T-cell (primary cell): ENCODE measurements around the gene AFAP1L1. TPM values are rescaled to one million over a fixed set of nuclear protein-coding genes. Genes with fewer than 3 reads are reported as not detected.
A peak's percentile ranks its signal among the peaks of the same experiment; 100 is the strongest.

Experiments
- ATAC-seq, 4 experiments: fragments of 200-7000 bp in 3 of 4; fragments of 150-1000 bp in 1 of 4; cut with Tn5 transposase; replicated peaks in 1 of 4; 1 replicate in 3 of 4; 2 replicates in 1 of 4; pipeline ENCODE4 v1.10.0; 2021; ENCODE audit warnings: moderate library complexity in 3 of 4, mild to moderate bottlenecking in 2 of 4, moderate number of reproducible peaks in 1 of 4
- CTCF ChIA-PET, 2 donors: fragments of 300-600 bp; sonication (Branson Sonifier 250); formaldehyde crosslinking; loops; one replicate each; lab custom pipeline; 2022; ENCODE audit warnings: antibody characterized with exemption in 2 of 2; lab: Charles Lee
- POLR2A ChIA-PET, 2 donors: fragments of 300-600 bp; sonication (Branson Sonifier 250); formaldehyde crosslinking; loops; one replicate each; lab custom pipeline; 2022; ENCODE audit warnings: antibody characterized with exemption in 2 of 2; lab: Charles Lee
- DNase-seq, 35 experiments: peaks; one replicate each; pipeline versions ENCODE4 v3.0.0 to v3.0.0-alpha.2; 2013 to 2023
- H3K27ac ChIP-seq: one replicate; pipeline ENCODE4 v1.5.1; 2013; ENCODE audit warnings: low read length
- H3K27me3 ChIP-seq, 2 experiments: replicated peaks in 1 of 2; 1 replicate in 1 of 2; 2 replicates in 1 of 2; pipeline versions ENCODE4 v1.6.1 to v1.7.0; 2013; ENCODE audit warnings: low read length in 1 of 2, mixed read lengths in 1 of 2; ENCODE audit not compliant: control insufficient read depth in 2 of 2, insufficient read depth in 2 of 2; ENCODE audit errors: extremely low read depth in 1 of 2
- H3K36me3 ChIP-seq, 2 donors: 1 replicate in 1 of 2; 2 replicates in 1 of 2; pipeline versions ENCODE4 v1.6.1 to v1.7.0; 2013; ENCODE audit warnings: low read length in 1 of 2; ENCODE audit not compliant: control insufficient read depth in 2 of 2, insufficient read depth in 1 of 2; ENCODE audit errors: extremely low read depth in 1 of 2
- H3K4me1 ChIP-seq, 2 experiments: 1 replicate in 1 of 2; 2 replicates in 1 of 2; pipeline versions ENCODE4 v1.6.1 to v1.7.0; 2013; ENCODE audit warnings: low read length in 2 of 2, mixed read lengths in 1 of 2; ENCODE audit not compliant: insufficient read depth in 2 of 2, control insufficient read depth in 1 of 2; ENCODE audit errors: extremely low read depth in 1 of 2
- H3K4me3 ChIP-seq, 2 donors: 1 replicate in 1 of 2; 2 replicates in 1 of 2; pipeline versions ENCODE4 v1.5.1 to v1.7.0; 2013; ENCODE audit warnings: mild to moderate bottlenecking in 2 of 2, low read length in 1 of 2, moderate library complexity in 1 of 2; ENCODE audit not compliant: control insufficient read depth in 1 of 2; ENCODE audit errors: extremely low read depth in 1 of 2
- H3K9me3 ChIP-seq: 2 replicates; pipeline ENCODE4 v1.7.0; 2013
- H3K27ac Mint-ChIP-seq, 2 donors: one replicate each; pipeline ENCODE4 v1.8.0; 2020 to 2021; ENCODE audit warnings: mild to moderate bottlenecking in 2 of 2, mixed read lengths in 2 of 2
- H3K27me3 Mint-ChIP-seq, 2 donors: one replicate each; pipeline ENCODE4 v1.8.0; 2021 to 2022; ENCODE audit warnings: mixed read lengths in 2 of 2
- H3K36me3 Mint-ChIP-seq: one replicate; pipeline ENCODE4 v1.8.0; 2021; ENCODE audit warnings: mixed read lengths
- H3K4me1 Mint-ChIP-seq, 3 donors: one replicate each; pipeline ENCODE4 v1.8.0; 2020 to 2022; ENCODE audit warnings: mixed read lengths in 3 of 3, mild to moderate bottlenecking in 1 of 3
- H3K4me3 Mint-ChIP-seq, 3 donors: one replicate each; pipeline ENCODE4 v1.8.0; 2020 to 2022; ENCODE audit warnings: mild to moderate bottlenecking in 3 of 3, mixed read lengths in 3 of 3, moderate library complexity in 3 of 3
- H3K9me3 Mint-ChIP-seq, 3 donors: one replicate each; pipeline ENCODE4 v1.8.0; 2020 to 2022; ENCODE audit warnings: mixed read lengths in 3 of 3
- WGBS: methylation state at CpG from one replicate; pipeline ENCODE4 v1.1.5; 2013; ENCODE audit warnings: missing lambda C conversion rate; ENCODE audit not compliant: insufficient coverage; 5-methylcytosine and 5-hydroxymethylcytosine counted together
- total RNA-seq, 35 experiments: library from RNA in 6 of 35; stranded (reverse) in 6 of 35; fragments of 120-200 nt in 1 of 35; gene quantifications; one replicate each; pipeline versions ENCODE4 v1.2.1 to v1.2.4 and lab custom pipeline; 2013 to 2026

AFAP1L1 gene
- total RNA-seq, 5 donors from 2014 or later (not counting 1 experiment from before 2014, with no cell fraction given), result 0.20 to 0.99 (median 0.50) TPM

DNA sequence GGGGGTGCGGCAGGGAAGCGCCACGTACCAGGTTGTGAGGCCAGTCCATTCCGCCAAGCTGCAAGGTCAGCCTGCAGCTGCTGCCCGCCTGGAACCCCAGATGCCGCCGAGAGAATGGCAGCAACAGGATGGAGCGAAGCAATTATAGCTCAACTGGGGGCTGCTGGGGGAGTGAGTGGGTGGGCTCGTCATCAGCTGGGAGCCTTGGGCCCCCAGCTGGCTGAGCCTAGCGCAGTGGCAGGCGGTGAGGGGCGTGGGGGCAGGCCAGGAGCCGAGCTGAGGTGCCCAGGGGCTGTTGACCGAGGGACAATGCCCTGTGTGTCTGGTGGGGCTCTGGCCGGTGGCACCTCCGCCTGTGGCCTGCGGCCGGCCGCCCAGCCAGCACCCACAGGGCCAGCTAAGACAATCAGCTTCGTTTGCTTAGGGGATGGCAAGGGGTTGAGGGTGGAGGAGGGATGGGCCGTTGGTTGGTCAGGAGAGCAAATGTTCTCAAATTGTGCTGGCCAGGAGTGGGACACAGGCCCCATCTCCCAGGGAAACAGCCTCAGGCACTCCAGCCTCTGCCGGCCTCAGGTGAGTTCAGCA, 107.6 kb downstream of the AFAP1L1 start, which contains the start of gene IL17B:
Gene IL17B, minus strand, starts transcription at position 116 of the 585 bp plus-strand sequence. Its CDS starts 67 bp downstream, at position 49.
- Mint-ChIP-seq H3K9me3 (no peaks in the 10 kb centered on the region), H3K36me3 (peaks cover 4% of the 10 kb centered on the region), H3K27ac (no peak within 1 kb of the TSS), H3K27me3 (peaks cover 0 to 2% of the 10 kb centered on the region in 2 donors), H3K4me3 (no peak within 1 kb of the TSS), H3K4me1 (peaks cover 0 to 9% (median 2%) of the 10 kb centered on the region in 3 donors)
- Histone ChIP-seq H3K27me3 (peaks cover 0 to 24% of the 10 kb centered on the region in 2 experiments), H3K4me1 (peaks cover 0 to 7% of the 10 kb centered on the region in 2 experiments), H3K27ac (no peak within 1 kb of the TSS), H3K4me3 (no peak within 1 kb of the TSS), H3K36me3 (no peaks in the 10 kb centered on the region), H3K9me3 (no peaks in the 10 kb centered on the region)
- POLR2A ChIA-PET, result no interaction called here
- WGBS, result 86% methylated on average over 20 of the region's 22 CpGs
- CTCF ChIA-PET, result no interaction called here
- DNase-seq (no peak), ATAC-seq (no peak)

DNA sequence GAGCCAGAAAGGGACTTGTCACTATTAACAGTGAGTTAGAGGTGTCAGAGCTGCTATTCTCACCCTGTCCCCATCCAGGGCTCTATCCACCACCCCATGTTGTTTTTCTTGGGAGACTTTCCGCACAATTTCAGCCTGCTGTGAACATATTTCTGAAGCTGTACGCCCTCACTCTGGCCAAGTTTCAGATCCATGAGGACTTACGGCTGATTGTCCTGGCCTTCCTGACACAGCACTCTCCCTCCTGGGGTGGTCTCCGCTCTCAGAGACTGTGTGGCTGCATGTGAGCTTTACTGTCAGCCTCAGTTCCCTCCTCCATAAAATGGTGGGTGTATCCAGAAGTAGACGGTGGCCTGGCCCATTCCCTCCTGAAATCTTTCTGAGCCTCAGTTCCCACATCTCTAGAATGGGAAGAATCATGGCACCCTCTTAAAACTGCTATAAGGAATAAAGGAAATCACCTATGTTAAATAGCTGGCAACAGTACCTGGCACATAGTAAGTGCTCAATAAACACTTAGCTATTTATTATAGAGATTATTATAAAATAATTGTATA, 108.2 kb downstream of the AFAP1L1 start:
- Histone ChIP-seq H3K36me3 (no peaks in the 10 kb centered on the region), H3K9me3 (no peaks in the 10 kb centered on the region), H3K27ac (no peak overlapping the region), H3K4me1 (peaks cover 0 to 7% of the 10 kb centered on the region in 2 experiments), H3K27me3 (peaks cover 0 to 24% of the 10 kb centered on the region in 2 experiments), H3K4me3 (no peak overlapping the region)
- H3K36me3 Mint-ChIP-seq, result peaks cover 4% of the 10 kb centered on the region
- no peak for ATAC-seq
- H3K4me1 Mint-ChIP-seq, result peaks cover 0 to 9% (median 2%) of the 10 kb centered on the region in 3 donors
- 92% methylated on average over 3 of the region's 5 CpGs for WGBS
- DNase-seq, result no peak
- H3K27me3 Mint-ChIP-seq, result peaks cover 0 to 2% of the 10 kb centered on the region in 2 donors
- no peak overlapping the region for H3K27ac Mint-ChIP-seq
- CTCF ChIA-PET, result interaction anchor here (0.6 to 2.5 kb wide), 6 partner anchors 8 to 1843 kb away, joined by 3 to 18 read pairs (median 3); no protein-coding TSS in a partner anchor
- POLR2A ChIA-PET, result no interaction called here
- no peaks in the 10 kb centered on the region for H3K9me3 Mint-ChIP-seq
- no peak overlapping the region for H3K4me3 Mint-ChIP-seq

DNA sequence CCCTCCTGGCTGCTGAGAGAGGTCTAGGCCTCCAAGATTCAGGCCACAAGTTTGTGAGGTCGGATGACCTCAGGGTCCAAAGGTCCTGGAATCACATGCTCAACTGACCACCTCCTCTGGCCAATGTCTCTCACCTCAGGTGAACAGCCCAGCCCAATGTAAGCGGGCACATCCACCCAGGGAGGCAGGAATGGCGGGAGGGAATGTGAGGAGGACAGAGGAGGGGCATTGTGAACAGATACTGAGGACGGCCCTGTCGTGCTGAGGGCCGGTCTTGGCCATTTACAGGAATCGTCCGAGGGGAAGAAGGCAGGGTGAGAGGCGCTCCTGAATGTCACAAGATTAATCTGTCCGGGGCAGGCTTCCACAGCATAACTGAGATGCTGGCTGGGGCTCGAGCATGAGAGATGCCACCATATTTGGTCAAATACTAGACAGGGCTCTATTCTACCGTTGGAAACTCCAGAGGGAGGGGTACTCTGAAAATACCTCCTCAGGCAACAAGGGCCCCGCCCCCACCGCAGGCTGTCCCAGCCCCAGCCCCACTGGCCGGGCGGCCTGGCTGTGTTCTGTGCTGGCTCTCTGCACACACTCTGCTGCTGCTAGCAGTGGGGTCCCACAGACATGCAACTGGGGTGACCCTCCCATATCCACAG, 108.9 kb downstream of the AFAP1L1 start:
- ChIA-PET CTCF (interaction anchor here (0.6 to 2.5 kb wide), 8 partner anchors 9 to 188 kb away, joined by 3 to 18 read pairs (median 3); partner anchors contain the start of gene PCYOX1L (in 1 of the 2)), POLR2A (no interaction called here)
- no peak for ATAC-seq
- Histone ChIP-seq H3K9me3 (no peaks in the 10 kb centered on the region), H3K4me1 (peaks cover 0 to 7% of the 10 kb centered on the region in 2 experiments), H3K27ac (no peak overlapping the region), H3K4me3 (no peak overlapping the region), H3K36me3 (no peaks in the 10 kb centered on the region), H3K27me3 (peaks cover 0 to 24% of the 10 kb centered on the region in 2 experiments)
- peaks cover 4% of the 10 kb centered on the region for H3K36me3 Mint-ChIP-seq
- peaks cover 0 to 2% of the 10 kb centered on the region in 2 donors for H3K27me3 Mint-ChIP-seq
- H3K27ac Mint-ChIP-seq, result no peak overlapping the region
- no peak for DNase-seq
- H3K4me3 Mint-ChIP-seq, result no peak overlapping the region
- peaks cover 0 to 9% (median 2%) of the 10 kb centered on the region in 3 donors for H3K4me1 Mint-ChIP-seq
- WGBS, result 87% methylated on average over 11 of the region's 16 CpGs
- no peaks in the 10 kb centered on the region for H3K9me3 Mint-ChIP-seq

DNA sequence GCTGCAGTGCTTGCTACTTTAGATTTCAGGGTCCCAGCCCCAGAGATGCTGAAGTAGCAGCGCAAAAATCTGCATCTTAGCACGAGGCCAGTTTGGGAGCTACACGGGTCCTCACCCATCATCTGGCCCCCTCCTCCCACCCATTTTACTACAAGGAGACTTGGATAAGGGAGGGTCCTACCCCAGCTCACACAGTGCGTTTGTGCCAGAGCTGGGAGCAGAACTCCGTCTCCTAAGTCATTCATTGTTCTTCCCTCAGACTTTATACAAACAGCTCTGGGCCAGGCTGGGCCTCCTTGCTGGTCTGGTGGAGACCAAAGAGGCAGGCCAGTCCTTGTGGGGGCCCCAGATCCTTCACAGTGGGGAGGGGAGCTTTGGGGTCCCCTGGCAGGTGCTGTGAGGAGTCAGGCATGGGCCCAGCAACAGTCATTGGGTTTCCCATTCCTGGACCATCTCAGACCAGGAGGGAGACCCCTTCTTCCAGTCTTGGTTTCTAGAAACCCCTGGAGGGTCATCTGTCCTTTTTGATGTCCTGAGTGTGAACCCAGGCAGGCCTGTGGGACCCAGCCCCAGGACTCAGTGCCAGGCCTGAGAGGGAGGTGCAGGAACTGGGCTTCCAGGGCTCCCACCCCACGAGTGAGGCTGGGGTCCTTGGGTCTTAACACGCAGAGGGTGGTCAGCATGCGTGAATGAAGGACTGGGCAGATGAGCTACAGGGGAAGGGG, 109.8 kb downstream of the AFAP1L1 start:
- POLR2A ChIA-PET, result interaction anchor here in 1 of 2 donors (0.6 kb wide), 1 partner anchor 243 kb away, joined by 4 read pairs; no protein-coding TSS in a partner anchor
- H3K36me3 Mint-ChIP-seq, result peaks cover 4% of the 10 kb centered on the region

DNA sequence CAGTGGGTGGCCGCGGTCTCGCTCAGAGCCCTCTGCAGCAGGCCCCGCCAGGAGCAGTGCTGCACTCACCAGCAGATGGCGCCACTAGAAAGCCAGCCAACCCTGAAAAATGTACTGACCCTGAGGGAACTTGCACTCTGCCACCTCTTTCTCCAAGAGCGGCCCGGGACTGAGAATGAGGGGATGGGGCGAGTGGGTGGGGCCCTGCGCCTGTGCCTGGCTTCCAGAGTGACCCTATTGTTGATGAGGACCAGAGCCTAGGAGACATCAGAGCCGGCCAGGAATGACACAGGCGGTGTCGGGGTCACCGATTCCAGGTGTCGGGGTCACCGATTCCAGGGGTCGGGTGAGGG, 110.3 kb downstream of the AFAP1L1 start:
- CTCF ChIA-PET, result interaction anchor here (0.5 to 2.5 kb wide), 16 partner anchors 10 to 1102 kb away, joined by 3 to 18 read pairs (median 3); partner anchors contain the start of gene PCYOX1L (in 1 of the 2)
- peaks cover 0 to 23% of the 10 kb centered on the region in 2 experiments for H3K27me3 ChIP-seq
- Mint-ChIP-seq H3K36me3 (peaks cover 4% of the 10 kb centered on the region), H3K27ac (no peak overlapping the region), H3K27me3 (peaks cover 0 to 2% of the 10 kb centered on the region in 2 donors), H3K4me1 (peaks cover 0 to 9% (median 2%) of the 10 kb centered on the region in 3 donors), H3K4me3 (no peak overlapping the region), H3K9me3 (no peaks in the 10 kb centered on the region)
- no peak overlapping the region for H3K27ac ChIP-seq
- ATAC-seq, result peak; percentile 64 to 85 (median 72)
- peaks cover 0 to 7% of the 10 kb centered on the region in 2 experiments for H3K4me1 ChIP-seq
- POLR2A ChIA-PET, result interaction anchor here in 1 of 2 donors (0.6 kb wide), 1 partner anchor 242 kb away, joined by 4 read pairs; no protein-coding TSS in a partner anchor
- no peaks in the 10 kb centered on the region for H3K36me3 ChIP-seq
- peak; percentile 10 to 79 (median 60) for DNase-seq
- H3K9me3 ChIP-seq, result no peaks in the 10 kb centered on the region
- H3K4me3 ChIP-seq, result no peak overlapping the region
- WGBS, result 35% methylated on average over 10 of the region's 16 CpGs

More for the DNA sequence above, 109.8 kb downstream of the AFAP1L1 start:
- WGBS, result 13% methylated on average over 3 of the region's 8 CpGs
- ATAC-seq (no peak), DNase-seq (no peak)
- Histone ChIP-seq H3K36me3 (no peaks in the 10 kb centered on the region), H3K27ac (no peak overlapping the region), H3K27me3 (peaks cover 0 to 24% of the 10 kb centered on the region in 2 experiments), H3K4me1 (peaks cover 0 to 7% of the 10 kb centered on the region in 2 experiments), H3K4me3 (no peak overlapping the region), H3K9me3 (no peaks in the 10 kb centered on the region)
- CTCF ChIA-PET, result interaction anchor here (0.5 to 2.5 kb wide), 16 partner anchors 10 to 1103 kb away, joined by 3 to 18 read pairs (median 3); partner anchors contain the start of gene PCYOX1L (in 1 of the 2)
- H3K4me1 Mint-ChIP-seq, result peaks cover 0 to 9% (median 2%) of the 10 kb centered on the region in 3 donors
- peaks cover 0 to 2% of the 10 kb centered on the region in 2 donors for H3K27me3 Mint-ChIP-seq
- H3K27ac Mint-ChIP-seq, result no peak overlapping the region
- no peak overlapping the region for H3K4me3 Mint-ChIP-seq
- no peaks in the 10 kb centered on the region for H3K9me3 Mint-ChIP-seq
